Thoracic aorta (tissue), 2 donors: Measurements from ENCODE around the gene MYMK. TPM values are rescaled to one million over a fixed set of nuclear protein-coding genes. Genes with fewer than 3 reads are reported as not detected.

ENCODE experiments used
- ATAC-seq: fragments of 150-250 bp; one replicate; pipeline ENCODE4 v1.8.0; 2017; ENCODE audit warnings: low read depth; ENCODE audit not compliant: insufficient number of reproducible peaks, low FRiP score
- DNase-seq: peaks from one replicate; pipeline ENCODE4 v3.0.0-alpha.2; 2020; ENCODE audit warnings: low spot score
- H3K27ac ChIP-seq, 2 donors: fragments of 200-600 bp; sonication (generic); 1 replicate in 1 of 2; 2 replicates in 1 of 2; pipeline ENCODE4 v1.5.1; 2016; ENCODE audit warnings: mild to moderate bottlenecking in 2 of 2, moderate library complexity in 2 of 2
- H3K27me3 ChIP-seq: fragments of 200-600 bp; sonication (generic); replicated peaks from 2 replicates; pipeline ENCODE4 v1.6.0; 2016; ENCODE audit warnings: mild to moderate bottlenecking; ENCODE audit not compliant: insufficient read depth
- H3K36me3 ChIP-seq: fragments of 200-600 bp; sonication (generic); one replicate; pipeline ENCODE4 v1.5.1; 2016
- H3K4me1 ChIP-seq, 2 donors: fragments of 200-600 bp; sonication (generic); 1 replicate in 1 of 2; 2 replicates in 1 of 2; pipeline versions ENCODE4 v1.5.1 to v1.6.0; 2016; ENCODE audit warnings: low read depth in 2 of 2, mild to moderate bottlenecking in 1 of 2; ENCODE audit not compliant: control insufficient read depth in 1 of 2
- H3K4me3 ChIP-seq: fragments of 200-600 bp; sonication (generic); 2 replicates; pipeline ENCODE4 v1.5.1; 2016; ENCODE audit warnings: mild to moderate bottlenecking
- H3K9me3 ChIP-seq: fragments of 200-600 bp; sonication (generic); 2 replicates; pipeline ENCODE4 v1.5.1; 2016
- total RNA-seq, 2 donors: library from RNA; depleted of rRNA; stranded (reverse); fragments of >200 nt; gene quantifications; one replicate each; pipeline versions ENCODE4 v1.1.0 to v1.2.3, GENCODE V29; 2016
- TF ChIP-seq, protein P1 (sequence below): fragments of 200-600 bp; sonication (generic); IDR thresholded peaks from one replicate; pipeline ENCODE4 v1.5.1; 2019; ENCODE audit warnings: antibody characterized with exemption

Gene MYMK
- total RNA-seq, 2 donors from 2014 or later = not detected

DNA sequence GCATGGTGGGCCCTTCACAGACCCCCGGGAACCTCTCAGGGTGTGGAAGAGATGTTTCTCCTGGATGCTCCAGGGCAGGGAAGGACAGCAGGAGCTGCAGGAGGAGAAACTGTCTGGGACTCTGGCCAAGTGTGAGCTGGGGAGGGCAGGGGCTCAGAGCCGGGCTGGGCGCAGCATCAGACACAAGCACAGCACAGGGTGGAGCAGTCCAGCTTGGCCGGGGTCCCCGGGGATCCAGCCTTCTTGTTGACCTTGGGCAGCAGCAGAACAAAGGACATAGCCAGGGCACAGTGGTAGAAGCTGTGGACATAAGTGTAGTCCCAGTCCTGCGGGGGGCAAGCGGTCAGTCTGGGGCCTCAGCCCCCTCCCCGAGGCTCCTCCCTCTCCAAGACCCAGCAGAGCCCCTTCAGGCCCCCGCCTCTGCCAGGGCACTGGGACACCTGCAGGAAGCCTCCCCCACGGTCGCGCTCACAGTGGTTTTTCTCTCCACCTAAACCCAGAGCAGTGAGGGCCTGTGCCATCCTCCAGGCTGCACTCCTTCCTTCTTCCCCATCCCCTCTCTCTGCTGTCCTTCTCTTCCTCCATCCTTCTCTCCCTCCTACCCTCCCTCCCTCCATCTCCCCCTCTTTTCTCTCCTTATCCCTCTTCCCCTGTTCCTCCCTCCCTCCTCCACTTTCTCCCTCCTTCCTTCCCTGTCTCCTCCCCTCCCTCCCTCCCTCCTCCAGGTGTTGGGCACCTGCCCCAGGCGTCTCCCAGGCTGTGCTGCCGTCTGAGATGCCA lies 10.1 kb downstream of the MYMK start:
- H3K4me3 ChIP-seq = no peak overlapping the region
- ATAC-seq (no peak), DNase-seq (no peak)
- H3K4me1 ChIP-seq = peaks cover 5 to 24% of the 10 kb centered on the region in 2 donors
- TF ChIP-seq, protein P1, sequence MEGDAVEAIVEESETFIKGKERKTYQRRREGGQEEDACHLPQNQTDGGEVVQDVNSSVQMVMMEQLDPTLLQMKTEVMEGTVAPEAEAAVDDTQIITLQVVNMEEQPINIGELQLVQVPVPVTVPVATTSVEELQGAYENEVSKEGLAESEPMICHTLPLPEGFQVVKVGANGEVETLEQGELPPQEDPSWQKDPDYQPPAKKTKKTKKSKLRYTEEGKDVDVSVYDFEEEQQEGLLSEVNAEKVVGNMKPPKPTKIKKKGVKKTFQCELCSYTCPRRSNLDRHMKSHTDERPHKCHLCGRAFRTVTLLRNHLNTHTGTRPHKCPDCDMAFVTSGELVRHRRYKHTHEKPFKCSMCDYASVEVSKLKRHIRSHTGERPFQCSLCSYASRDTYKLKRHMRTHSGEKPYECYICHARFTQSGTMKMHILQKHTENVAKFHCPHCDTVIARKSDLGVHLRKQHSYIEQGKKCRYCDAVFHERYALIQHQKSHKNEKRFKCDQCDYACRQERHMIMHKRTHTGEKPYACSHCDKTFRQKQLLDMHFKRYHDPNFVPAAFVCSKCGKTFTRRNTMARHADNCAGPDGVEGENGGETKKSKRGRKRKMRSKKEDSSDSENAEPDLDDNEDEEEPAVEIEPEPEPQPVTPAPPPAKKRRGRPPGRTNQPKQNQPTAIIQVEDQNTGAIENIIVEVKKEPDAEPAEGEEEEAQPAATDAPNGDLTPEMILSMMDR = no peak
- H3K27ac ChIP-seq = no peak overlapping the region
- no peaks in the 10 kb centered on the region for H3K27me3 ChIP-seq
- H3K36me3 ChIP-seq = no peaks in the 10 kb centered on the region
- no peaks in the 10 kb centered on the region for H3K9me3 ChIP-seq

DNA sequence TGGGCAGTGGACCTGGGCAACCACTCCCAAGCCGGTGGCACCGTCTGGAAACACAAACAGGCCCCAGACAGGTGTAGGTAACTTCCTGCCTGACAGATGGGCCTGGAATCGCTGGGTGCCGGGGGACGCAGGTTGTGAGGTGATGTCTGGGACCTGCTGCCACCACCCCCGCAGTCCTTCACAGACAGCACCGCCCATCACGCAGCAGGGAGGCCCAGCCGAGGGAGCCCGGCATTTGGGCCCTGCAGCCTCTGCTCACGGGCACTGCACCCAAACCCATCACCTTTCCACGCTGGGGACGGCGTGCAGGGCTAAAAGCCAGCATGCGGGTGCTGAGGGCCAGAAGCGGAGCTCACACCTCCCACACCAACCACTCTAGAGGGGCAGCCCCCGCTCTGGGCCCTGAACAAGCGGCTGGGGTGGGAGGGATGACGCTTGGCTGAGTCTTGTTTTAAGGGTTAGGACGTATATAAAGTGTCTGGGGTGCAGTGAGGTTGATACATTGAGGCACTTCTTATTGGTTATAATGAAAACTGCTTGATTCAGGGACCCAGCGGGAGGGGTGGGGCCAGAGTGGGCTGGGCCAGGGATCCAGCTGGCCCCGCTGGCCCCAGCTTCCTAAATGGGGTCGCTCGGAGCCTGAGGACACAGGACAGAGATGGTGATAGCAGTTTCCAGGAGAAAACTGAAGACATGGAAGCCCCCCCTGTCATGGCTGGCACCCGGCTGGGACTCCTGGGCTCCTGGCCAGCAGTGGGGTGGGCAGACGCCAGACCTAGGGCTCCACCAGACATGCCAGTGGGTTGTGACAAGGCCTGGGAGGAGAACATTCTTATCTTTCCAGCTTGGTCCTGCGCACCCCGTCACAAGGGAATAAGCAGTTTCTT lies 11.3 kb downstream of the MYMK start:
- peak overlapping the region; percentile 25 for H3K4me3 ChIP-seq
- no peak for ATAC-seq
- peaks cover 13 to 31% of the 10 kb centered on the region in 2 donors for H3K4me1 ChIP-seq
- TF ChIP-seq, protein P1 = no peak
- H3K36me3 ChIP-seq = no peaks in the 10 kb centered on the region
- no peak overlapping the region for H3K27ac ChIP-seq
- DNase-seq = no peak
- no peaks in the 10 kb centered on the region for H3K27me3 ChIP-seq
- H3K9me3 ChIP-seq = no peaks in the 10 kb centered on the region

DNA sequence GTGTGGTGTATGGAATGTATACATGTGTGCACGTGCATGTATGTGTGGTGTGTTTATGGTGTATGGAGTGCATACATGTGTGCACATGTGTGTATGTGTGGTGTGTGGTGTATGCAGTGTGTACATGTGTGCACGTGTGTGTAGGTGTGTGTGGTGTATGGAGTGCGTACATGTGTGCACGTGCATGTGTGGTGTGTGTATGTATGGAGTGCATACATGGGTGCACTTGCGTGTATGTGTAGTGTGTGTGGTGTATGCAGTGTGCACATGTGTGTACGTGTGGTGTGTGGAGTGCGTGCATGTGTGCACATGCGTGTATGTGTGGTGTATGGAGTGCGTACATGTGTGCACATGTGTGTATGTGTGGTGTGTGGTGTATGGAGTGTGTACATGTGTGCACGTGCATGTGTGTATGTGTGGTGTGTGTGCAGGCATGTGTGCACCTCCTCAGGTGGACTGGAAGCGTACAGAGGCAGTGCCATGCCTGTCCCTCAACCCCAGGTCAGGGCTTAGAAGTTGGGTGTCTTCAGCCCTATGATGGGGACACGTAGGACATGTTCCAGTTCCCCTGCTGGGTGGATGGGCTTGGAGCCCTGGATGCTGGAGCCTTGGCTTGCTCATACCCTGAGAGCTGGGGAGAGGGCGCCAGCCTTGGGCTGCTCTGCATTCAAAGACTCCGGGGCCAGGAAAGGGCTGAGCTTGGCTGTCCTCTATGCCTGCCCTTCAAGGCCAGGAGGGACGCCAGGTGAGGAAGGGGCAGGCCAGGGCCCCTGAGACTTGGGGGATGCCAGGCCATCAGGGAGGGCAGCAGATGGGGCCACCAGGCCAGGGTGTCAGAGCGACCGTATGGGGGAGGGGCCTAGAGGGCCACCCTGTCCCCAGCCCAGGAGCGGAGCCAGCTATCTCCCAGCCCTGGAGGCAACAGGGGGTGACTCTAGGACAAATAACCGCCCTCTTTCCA lies 12.2 kb downstream of the MYMK start:
- no peaks in the 10 kb centered on the region for H3K27me3 ChIP-seq
- no peak overlapping the region for H3K4me3 ChIP-seq
- H3K36me3 ChIP-seq = no peaks in the 10 kb centered on the region
- DNase-seq (no peak), ATAC-seq (no peak)
- no peaks in the 10 kb centered on the region for H3K9me3 ChIP-seq
- TF ChIP-seq, protein P1 = no peak
- no peak overlapping the region for H3K27ac ChIP-seq
- peaks cover 13 to 31% of the 10 kb centered on the region in 2 donors for H3K4me1 ChIP-seq

DNA sequence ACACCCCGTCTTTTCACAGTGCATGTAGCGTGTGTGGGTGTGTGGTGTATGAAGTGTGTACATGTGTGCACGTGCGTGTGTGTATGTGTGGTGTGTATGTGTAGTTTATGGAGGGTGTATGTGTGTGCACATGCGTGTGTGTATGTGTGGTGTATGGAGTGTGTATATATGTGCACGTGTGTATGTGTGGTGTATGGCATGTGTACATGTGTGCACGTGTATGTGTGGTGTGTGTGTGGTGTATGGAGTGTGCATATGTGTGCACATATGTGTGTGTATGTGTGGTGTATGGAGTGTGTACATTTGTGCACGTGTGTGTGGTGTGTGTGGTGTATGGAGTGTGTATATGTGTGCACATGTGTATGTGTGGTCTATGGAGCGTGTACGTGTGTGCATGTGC lies 13.2 kb downstream of the MYMK start:
- Histone ChIP-seq H3K27me3 (no peaks in the 10 kb centered on the region), H3K27ac (no peak overlapping the region), H3K9me3 (no peaks in the 10 kb centered on the region), H3K36me3 (no peaks in the 10 kb centered on the region), H3K4me3 (no peak overlapping the region), H3K4me1 (peaks cover 13 to 37% of the 10 kb centered on the region in 2 donors)
- ATAC-seq = no peak
- DNase-seq = no peak
- TF ChIP-seq, protein P1 = no peak
